Brain pericyte (primary cell): ENCODE data around the gene DNER.
"Not testable (repeated sequence)": the region's sequence is repeated elsewhere in the genome, so short reads cannot be mapped to it uniquely, and the experiment has no call there.

Experiments used
- DNase-seq: peaks from one replicate; pipeline ENCODE4 v3.0.0-alpha.2; 2012; ENCODE audit warnings: low read depth, low spot score

DNER gene

DNA sequence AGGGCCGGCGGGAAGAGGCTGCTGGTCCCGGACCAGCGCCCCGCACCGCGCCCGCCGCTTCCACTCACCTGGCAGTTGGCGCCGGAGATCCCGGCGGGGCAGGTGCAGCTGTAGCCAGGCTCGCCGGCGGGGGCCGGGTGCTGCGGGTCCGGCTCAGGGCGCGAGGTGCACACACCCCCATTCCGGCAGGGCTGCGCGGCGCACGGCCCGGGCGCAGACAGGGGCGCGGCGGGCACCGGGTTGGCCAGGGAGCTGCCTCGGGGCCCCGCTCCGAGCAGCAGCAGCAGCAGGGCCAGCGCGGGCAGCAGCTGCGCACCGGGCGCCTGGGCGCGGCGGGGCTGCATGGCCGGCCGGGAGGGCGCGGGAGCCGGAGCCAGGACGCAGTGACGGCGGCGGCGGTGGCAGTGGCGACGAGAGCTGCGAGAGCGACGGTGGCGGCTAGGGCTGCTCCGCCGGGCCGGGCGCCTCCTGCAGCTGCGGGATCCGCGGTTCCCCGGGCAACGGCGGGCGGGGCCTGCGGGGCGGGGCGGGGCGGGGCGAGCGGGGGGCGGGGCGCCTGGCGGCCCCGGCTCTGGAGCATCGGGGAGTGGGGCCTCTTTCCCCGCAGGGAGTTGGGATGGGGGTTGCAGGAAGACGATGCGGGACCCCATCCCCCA, at the start of gene DNER:
DNER (minus strand) TSS at position 476 of the 656 bp plus-strand sequence; CDS start at position 344, 132 bp downstream.
- DNase-seq = no peak

DNA sequence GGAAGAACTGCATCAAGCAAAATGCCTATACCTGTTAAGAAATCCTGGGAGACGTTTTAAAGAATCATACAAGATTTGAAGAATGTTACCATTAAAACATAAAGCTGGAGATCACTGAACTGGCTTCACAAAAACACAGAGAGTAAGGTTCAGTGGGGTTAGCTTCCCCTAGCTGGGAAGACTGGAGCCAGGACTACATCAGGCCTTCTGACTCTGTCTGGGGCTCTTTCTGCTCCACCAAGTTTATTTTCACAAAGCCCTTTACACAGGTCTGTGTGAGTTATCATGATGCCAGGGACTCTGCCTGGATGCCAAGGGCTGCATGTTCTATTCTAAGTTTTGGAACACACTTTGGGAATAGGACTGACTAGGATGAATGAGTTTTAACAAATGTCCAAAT, 47.3 kb upstream of the DNER start:
- no peak for DNase-seq

DNA sequence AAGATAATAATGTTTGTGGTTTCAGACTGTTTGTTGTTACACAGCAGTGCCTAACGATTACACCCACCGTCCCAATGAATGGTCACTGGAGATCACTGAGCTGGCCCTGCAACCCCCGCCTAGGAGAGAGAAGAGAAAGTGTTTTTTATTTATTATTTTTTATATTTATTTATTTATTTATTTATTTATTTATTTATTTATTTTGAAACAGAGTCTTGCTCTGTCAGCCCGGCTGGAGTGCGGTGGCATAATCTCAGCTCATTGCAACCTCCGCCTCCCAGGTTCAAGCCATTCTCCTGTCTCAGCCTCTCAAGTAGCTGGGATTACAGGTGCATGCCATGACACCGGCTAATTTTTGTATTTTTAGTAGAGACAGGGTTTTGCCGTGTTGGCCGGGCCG, 43.1 kb upstream of the DNER start:
- DNase-seq = not testable (repeated sequence)

DNA sequence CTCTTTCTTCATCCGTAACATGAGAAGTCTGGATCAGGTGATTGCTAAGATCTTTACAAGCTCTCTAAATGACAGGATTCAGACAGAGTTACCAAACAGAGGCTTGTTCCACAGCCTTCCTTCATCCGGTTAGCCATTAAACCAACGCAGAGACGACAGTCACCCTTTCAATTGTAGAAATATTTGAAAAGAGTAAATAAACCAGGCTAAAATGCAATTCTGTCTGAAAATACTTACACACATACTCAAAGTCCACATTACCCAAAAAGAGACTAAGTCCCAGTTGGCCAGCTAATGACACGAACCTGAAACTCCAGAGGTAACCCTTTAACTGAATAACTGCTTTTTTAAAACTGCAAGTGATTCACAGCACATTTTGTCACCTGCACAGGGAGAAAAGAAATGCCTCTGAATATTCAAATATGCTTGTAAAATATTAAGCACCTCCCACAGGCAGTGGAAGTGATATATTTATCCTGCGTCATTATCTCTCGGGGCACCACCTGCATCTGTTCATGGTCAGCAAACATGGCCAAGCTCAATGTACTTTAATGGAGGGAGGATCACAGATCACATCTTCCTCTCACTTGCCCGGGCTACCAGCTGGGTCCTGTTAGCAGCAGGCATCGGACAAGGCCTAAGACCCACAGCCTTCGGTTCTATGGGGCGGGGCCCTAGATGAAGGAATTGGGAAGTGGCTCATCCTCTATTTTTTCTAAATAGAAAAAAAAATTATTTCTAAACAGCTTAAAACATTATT, 38.8 kb upstream of the DNER start:
- no peak for DNase-seq

DNA sequence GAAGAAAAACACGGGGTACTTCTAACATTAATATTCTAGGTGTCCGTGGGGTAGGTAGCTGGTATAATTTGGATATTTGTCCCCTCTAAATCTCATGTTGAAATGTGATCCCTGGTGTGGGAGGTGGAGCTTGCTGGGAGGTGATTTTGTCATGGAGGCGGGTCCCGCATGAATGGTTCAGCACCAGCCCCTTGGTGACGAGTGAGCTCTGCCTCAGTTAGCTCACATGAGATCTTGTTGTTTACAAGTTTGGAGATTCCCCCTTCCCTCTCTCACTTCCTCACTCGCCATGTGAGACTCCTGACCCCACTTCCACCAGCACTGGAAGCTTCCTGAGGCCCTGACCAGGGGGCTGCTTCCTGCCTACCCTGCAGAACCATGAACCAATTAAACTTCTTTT, 35.4 kb upstream of the DNER start:
- no peak for DNase-seq

- no peak for DNase-seq
Observed at GRCh38 chr2:229748950-229749349, 34.6 kb upstream of the DNER start.

- not testable (repeated sequence) for DNase-seq
Observed at GRCh38 chr2:229742691-229743090, 28.3 kb upstream of the DNER start.

- DNase-seq = no peak
Observed at GRCh38 chr2:229740279-229740678, 25.9 kb upstream of the DNER start.

- DNase-seq = no peak
Observed at GRCh38 chr2:229738024-229738625, 23.8 kb upstream of the DNER start.

GRCh38 chr2:229734410-229734809, 20.1 kb upstream of the DNER start:
- no peak for DNase-seq

DNA sequence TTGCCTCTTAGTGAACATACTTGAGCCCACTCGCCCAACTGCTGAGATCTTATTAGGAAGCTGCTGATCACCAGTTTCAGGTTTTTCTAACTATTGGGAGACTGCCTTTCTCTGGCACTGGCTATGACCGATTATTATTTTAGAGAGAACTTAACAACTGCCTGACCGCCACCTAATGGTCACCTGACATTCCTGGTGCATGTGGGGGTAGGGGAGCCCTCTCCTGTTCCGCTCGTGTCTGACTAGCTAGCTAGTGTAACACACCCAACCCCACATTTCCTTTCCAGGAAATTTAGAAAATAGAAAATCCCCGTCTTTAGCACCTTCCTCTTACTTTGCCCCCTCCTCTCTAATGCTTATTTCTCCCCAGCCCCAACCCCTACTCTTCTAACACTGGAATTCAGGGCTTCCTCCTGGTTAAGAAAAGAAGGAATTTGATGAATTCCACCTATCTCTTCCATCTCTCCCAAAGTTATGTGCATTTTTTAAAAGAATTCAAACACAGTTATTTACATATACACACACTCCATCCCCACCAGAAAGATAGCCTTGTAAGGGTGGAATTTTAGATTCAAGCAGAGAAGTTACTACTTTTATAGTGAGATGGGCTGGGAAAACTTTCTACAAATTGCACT, 19.4 kb upstream of the DNER start:
- DNase-seq = no peak

DNA sequence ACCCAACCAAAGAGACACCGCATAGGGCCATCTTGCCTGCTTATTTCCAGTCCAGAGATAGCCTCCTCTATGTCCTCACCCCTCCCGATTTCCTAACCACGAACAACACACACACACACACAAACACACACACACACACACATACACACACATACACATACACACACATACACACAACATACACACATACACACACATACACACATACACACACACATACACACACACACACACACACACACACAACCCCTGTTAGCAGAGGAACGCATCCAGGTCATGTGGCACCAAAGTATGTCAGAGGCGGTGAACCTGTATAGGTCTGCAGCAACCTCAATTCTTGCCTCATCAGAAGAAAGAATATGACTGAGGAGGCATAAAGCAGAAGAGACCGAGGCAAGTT, 18.5 kb upstream of the DNER start:
- DNase-seq = no peak

- DNase-seq = no peak
Observed at GRCh38 chr2:229731916-229732315, 17.6 kb upstream of the DNER start.

DNA sequence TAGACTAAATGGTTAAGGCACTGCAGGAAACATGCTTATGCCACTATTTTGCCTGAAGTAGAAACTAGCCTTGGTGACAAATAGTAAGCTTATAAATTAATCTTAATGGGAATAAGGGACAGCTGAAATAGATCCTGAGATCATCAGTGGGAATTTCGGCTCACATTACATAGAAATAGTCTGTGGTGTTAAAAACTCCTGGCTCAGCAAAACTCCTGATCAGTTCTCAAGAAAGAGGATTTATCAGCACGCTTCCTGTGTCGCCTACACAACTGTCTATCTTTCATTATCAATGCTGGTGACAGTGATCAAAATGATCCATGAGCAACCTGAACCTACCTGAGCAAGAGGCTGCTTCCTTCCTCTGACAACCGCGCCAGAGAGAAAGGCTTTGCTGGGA, 17.0 kb upstream of the DNER start:
- no peak for DNase-seq

DNA sequence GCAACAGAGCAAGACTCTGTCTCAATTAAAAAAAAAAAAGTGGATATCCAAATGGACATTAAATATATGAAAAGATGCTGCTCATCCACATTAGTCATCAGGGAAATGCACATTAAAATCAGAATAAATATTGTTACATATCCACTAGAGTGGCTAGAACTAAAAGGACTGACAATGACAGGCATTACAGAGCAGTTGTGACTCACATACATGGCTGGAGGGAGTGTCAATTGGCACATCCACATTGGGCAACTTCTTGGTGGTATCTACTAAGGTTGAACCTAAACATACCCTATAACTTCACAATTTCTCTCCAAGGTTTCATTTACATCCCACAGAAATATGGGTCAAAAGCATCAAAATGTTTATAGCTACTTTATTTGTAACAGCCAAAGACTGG, 14.0 kb upstream of the DNER start:
- no peak for DNase-seq

DNA sequence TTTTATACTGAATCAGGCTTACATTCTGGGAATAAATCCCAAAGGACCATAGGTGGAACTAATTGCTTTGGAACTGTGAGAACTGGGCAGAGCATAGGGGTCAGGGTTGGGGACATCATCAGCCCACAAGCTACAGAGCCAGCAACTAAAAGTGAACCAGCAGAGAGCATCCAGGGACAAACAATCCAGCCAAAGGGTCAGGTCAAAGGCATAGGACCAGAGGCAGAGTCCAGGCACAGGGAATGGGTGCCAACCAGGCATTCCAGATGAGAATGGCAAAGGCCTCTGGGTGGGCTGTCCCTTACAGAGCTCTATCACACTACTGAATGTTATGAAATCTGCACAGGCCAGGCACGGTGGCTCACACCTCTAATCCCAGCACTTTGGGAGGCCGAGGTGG, 12.3 kb upstream of the DNER start:
- no peak for DNase-seq

GRCh38 chr2:229725716-229726574, 11.6 kb upstream of the DNER start:
- DNase-seq = no peak

GRCh38 chr2:229723192-229723591, 8.8 kb upstream of the DNER start:
- DNase-seq = not testable (repeated sequence)

- DNase-seq = no peak
Observed at GRCh38 chr2:229719926-229720647, 5.7 kb upstream of the DNER start.

GRCh38 chr2:229718057-229718456, 3.7 kb upstream of the DNER start:
- DNase-seq = no peak
